Panc1 (cell line): ENCODE data around the gene SLC12A3.

Source experiments
- POLR2AphosphoS5 ChIP-seq: IDR thresholded peaks from 2 replicates; pipeline ENCODE4 v1.6.1; 2012; ENCODE audit warnings: mild to moderate bottlenecking, low read depth, low read length, moderate library complexity
- SIN3A ChIP-seq: IDR thresholded peaks from 2 replicates; pipeline ENCODE4 v1.6.1; 2012; ENCODE audit warnings: low read depth, mild to moderate bottlenecking, low read length, moderate library complexity, borderline replicate concordance; ENCODE audit not compliant: insufficient read depth
- TCF7L2 ChIP-seq: IDR thresholded peaks from 2 replicates; pipeline ENCODE4 v1.6.1; 2011; ENCODE audit warnings: mild to moderate bottlenecking, low read depth, low read length, inconsistent platforms
- TF ChIP-seq, protein P1 (sequence below): fragments of 450-650 bp; IDR thresholded peaks from 2 replicates; pipeline ENCODE4 v1.5.1; 2017; ENCODE audit warnings: mild to moderate bottlenecking
- TF ChIP-seq, protein P2 (sequence below), 2 experiments: IDR thresholded peaks; 2 replicates each; pipeline ENCODE4 v1.6.1; 2011 to 2012; ENCODE audit warnings: low read depth in 2 of 2, control low read depth in 1 of 2, low read length in 1 of 2, mild to moderate bottlenecking in 1 of 2, moderate library complexity in 1 of 2; ENCODE audit not compliant: insufficient read depth in 1 of 2

DNA sequence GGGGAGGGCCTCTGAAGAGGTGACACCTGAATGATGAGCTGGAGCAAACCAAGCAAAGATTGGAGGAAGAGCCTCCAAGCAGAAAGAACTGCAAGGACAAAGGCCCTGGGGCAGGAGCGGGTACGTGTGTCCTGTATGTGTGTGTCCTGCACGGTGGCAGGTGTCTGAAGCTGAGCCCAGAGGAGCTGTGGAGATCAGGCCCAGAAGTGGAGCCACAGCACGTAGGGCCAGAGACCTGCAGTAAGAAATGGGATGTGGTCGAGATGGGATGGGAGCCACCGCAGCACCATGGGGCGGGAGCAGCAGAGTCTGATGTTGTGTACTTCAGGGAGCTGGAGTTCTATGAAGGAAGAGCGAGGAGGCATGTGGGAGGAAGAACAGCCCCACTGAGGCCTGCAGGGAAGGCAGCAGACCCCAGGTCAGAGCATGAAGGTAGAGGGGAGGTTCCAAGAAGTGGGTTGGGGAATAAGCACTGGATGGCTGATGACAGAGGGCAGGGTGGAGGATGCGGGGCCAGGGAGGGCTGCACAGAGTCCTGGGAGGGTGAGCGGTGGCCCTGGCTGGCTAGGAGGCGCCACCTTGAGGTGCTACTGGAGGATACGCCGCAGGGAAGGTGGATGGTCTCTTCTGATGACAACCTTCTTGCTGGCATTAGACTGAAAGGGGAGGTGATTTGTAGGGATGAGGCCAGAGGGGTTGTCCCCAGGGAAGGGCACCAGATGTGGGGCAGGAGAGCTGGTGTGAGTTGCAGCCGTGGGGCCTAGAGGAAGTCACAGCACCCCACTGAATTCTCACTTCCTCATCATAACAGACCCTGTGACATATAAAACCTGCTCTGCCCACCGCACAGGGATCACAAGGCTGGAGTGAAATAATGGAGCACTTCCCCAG lies 86.1 kb downstream of the SLC12A3 start:
- TF ChIP-seq, protein P1, sequence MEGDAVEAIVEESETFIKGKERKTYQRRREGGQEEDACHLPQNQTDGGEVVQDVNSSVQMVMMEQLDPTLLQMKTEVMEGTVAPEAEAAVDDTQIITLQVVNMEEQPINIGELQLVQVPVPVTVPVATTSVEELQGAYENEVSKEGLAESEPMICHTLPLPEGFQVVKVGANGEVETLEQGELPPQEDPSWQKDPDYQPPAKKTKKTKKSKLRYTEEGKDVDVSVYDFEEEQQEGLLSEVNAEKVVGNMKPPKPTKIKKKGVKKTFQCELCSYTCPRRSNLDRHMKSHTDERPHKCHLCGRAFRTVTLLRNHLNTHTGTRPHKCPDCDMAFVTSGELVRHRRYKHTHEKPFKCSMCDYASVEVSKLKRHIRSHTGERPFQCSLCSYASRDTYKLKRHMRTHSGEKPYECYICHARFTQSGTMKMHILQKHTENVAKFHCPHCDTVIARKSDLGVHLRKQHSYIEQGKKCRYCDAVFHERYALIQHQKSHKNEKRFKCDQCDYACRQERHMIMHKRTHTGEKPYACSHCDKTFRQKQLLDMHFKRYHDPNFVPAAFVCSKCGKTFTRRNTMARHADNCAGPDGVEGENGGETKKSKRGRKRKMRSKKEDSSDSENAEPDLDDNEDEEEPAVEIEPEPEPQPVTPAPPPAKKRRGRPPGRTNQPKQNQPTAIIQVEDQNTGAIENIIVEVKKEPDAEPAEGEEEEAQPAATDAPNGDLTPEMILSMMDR, result peak; percentile 69
- TF ChIP-seq, protein P2, sequence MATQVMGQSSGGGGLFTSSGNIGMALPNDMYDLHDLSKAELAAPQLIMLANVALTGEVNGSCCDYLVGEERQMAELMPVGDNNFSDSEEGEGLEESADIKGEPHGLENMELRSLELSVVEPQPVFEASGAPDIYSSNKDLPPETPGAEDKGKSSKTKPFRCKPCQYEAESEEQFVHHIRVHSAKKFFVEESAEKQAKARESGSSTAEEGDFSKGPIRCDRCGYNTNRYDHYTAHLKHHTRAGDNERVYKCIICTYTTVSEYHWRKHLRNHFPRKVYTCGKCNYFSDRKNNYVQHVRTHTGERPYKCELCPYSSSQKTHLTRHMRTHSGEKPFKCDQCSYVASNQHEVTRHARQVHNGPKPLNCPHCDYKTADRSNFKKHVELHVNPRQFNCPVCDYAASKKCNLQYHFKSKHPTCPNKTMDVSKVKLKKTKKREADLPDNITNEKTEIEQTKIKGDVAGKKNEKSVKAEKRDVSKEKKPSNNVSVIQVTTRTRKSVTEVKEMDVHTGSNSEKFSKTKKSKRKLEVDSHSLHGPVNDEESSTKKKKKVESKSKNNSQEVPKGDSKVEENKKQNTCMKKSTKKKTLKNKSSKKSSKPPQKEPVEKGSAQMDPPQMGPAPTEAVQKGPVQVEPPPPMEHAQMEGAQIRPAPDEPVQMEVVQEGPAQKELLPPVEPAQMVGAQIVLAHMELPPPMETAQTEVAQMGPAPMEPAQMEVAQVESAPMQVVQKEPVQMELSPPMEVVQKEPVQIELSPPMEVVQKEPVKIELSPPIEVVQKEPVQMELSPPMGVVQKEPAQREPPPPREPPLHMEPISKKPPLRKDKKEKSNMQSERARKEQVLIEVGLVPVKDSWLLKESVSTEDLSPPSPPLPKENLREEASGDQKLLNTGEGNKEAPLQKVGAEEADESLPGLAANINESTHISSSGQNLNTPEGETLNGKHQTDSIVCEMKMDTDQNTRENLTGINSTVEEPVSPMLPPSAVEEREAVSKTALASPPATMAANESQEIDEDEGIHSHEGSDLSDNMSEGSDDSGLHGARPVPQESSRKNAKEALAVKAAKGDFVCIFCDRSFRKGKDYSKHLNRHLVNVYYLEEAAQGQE (IDR thresholded peaks at IDR 0.05; ENCODE audit: insufficient read depth in 1 of 2, low read depth in 2 of 2, low read length in 1 of 2), result no peak
- TF ChIP-seq POLR2AphosphoS5 (no peak), TCF7L2 (no peak), SIN3A (no peak)
